ENCODE results near the gene CMTM2. TPM values are rescaled to one million over a fixed set of nuclear protein-coding genes. Genes with fewer than 3 reads are reported as not detected.

Gene CMTM2
- total RNA-seq, 2 experiments from 2014 or later, result not detected

- no peaks in the 10 kb centered on the region for H3K36me3 Mint-ChIP-seq (ENCODE audit: low read depth)
- CTCF ChIA-PET, result interaction anchor here (1.3 to 2.3 kb wide), 2 partner anchors 18 to 28 kb away, joined by 3 to 6 read pairs; no protein-coding TSS in a partner anchor
- intact Hi-C loops (cut with DNase I, micrococcal nuclease), result no loop called here
- H3K27me3 ChIP-seq (ENCODE audit: control insufficient read depth in 1 of 2, insufficient read depth in 2 of 2, low read length in 2 of 2), result peaks cover 20 to 21% of the 10 kb centered on the region in 2 experiments
- TF ChIP-seq CTCF (IDR thresholded peaks at IDR 0.05), result no peak
- no peak overlapping the region for H3K4me3 Mint-ChIP-seq
- H3K9me3 Mint-ChIP-seq, result no peaks in the 10 kb centered on the region
- H3K4me1 Mint-ChIP-seq (ENCODE audit: low read depth), result peaks cover 16% of the 10 kb centered on the region
- no peak overlapping the region for H3K27ac Mint-ChIP-seq
- no peak overlapping the region for H3K27ac ChIP-seq (ENCODE audit: low read depth in 1 of 2, low read length in 2 of 2)
- no peaks in the 10 kb centered on the region for H3K9me3 ChIP-seq (ENCODE audit: control insufficient read depth in 1 of 2, insufficient read depth in 1 of 2, low read length in 2 of 2)
- H3K4me1 ChIP-seq (ENCODE audit: insufficient read depth, low read length), result peaks cover 15% of the 10 kb centered on the region
- H3K27me3 Mint-ChIP-seq, result peaks cover 25% of the 10 kb centered on the region
- no peak overlapping the region for H3K4me3 ChIP-seq (ENCODE audit: low read length)
- no peaks in the 10 kb centered on the region for H3K36me3 ChIP-seq (ENCODE audit: insufficient read depth, low read length)
- POLR2A ChIA-PET, result interaction anchor here (0.7 kb wide), 2 partner anchors 9 to 17 kb away, joined by 3 read pairs; no protein-coding TSS in a partner anchor
- DNase-seq (no peak), ATAC-seq (ENCODE audit: poor library complexity) (no peak)
Observed at GRCh38 chr16:66581246-66581952, 2.1 kb downstream of the CMTM2 start.

GRCh38 chr16:66585481-66586239 lies 6.4 kb downstream of the CMTM2 start:
- Histone ChIP-seq H3K4me3 (ENCODE audit: low read length) (no peak overlapping the region), H3K36me3 (ENCODE audit: insufficient read depth, low read length) (no peaks in the 10 kb centered on the region), H3K9me3 (ENCODE audit: control insufficient read depth in 1 of 2, insufficient read depth in 1 of 2, low read length in 2 of 2) (no peaks in the 10 kb centered on the region), H3K27ac (ENCODE audit: low read depth in 1 of 2, low read length in 2 of 2) (no peak overlapping the region), H3K4me1 (ENCODE audit: insufficient read depth, low read length) (peaks cover 23% of the 10 kb centered on the region), H3K27me3 (ENCODE audit: control insufficient read depth in 1 of 2, insufficient read depth in 2 of 2, low read length in 2 of 2) (no peaks in the 10 kb centered on the region)
- ChIA-PET POLR2A (no interaction called here), CTCF (no interaction called here)
- intact Hi-C loops (cut with DNase I, micrococcal nuclease), result loop anchor here in 1 of 2 experiments (5.0 kb wide), 1 partner anchor 33 kb away; the partner anchor contains the start of genes CKLF and TK2
- no peak for TF ChIP-seq CTCF (IDR thresholded peaks at IDR 0.05)
- DNase-seq (no peak), ATAC-seq (ENCODE audit: poor library complexity) (no peak)
- H3K27me3 Mint-ChIP-seq, result peaks cover 5% of the 10 kb centered on the region
- no peaks in the 10 kb centered on the region for H3K36me3 Mint-ChIP-seq (ENCODE audit: low read depth)
- no peak overlapping the region for H3K27ac Mint-ChIP-seq
- H3K9me3 Mint-ChIP-seq, result no peaks in the 10 kb centered on the region
- no peak overlapping the region for H3K4me3 Mint-ChIP-seq
- H3K4me1 Mint-ChIP-seq (ENCODE audit: low read depth), result peaks cover 30% of the 10 kb centered on the region

GRCh38 chr16:66587881-66588600 lies 8.8 kb downstream of the CMTM2 start:
- H3K4me3 ChIP-seq (ENCODE audit: low read length), result no peak overlapping the region
- H3K27ac Mint-ChIP-seq, result peak overlapping the region; percentile 55
- POLR2A ChIA-PET, result no interaction called here

More at GRCh38 chr16:66587881-66588600, 8.8 kb downstream of the CMTM2 start:
- no peaks in the 10 kb centered on the region for H3K36me3 ChIP-seq (ENCODE audit: insufficient read depth, low read length)
- DNase-seq, result no peak
- Mint-ChIP-seq H3K27me3 (no peaks in the 10 kb centered on the region), H3K9me3 (no peaks in the 10 kb centered on the region), H3K4me1 (ENCODE audit: low read depth) (peaks cover 33% of the 10 kb centered on the region), H3K36me3 (ENCODE audit: low read depth) (no peaks in the 10 kb centered on the region), H3K4me3 (peak overlapping the region; percentile 79)
- CTCF ChIA-PET, result interaction anchor here (1.9 kb wide), 1 partner anchor 181 kb away, joined by 14 read pairs; no protein-coding TSS in a partner anchor
- H3K27ac ChIP-seq (ENCODE audit: low read depth in 1 of 2, low read length in 2 of 2), result no peak overlapping the region
- TF ChIP-seq CTCF (IDR thresholded peaks at IDR 0.05), result no peak
- H3K9me3 ChIP-seq (ENCODE audit: control insufficient read depth in 1 of 2, insufficient read depth in 1 of 2, low read length in 2 of 2), result no peaks in the 10 kb centered on the region
- intact Hi-C loops (cut with DNase I, micrococcal nuclease), result loop anchor here (2.0 to 5.0 kb wide), 4 partner anchors 25 to 181 kb away; partner anchors contain the start of genes CKLF (in 1 of the 2) and TK2 (in 1 of the 2)
- H3K27me3 ChIP-seq (ENCODE audit: control insufficient read depth in 1 of 2, insufficient read depth in 2 of 2, low read length in 2 of 2), result no peaks in the 10 kb centered on the region
- H3K4me1 ChIP-seq (ENCODE audit: insufficient read depth, low read length), result peaks cover 26% of the 10 kb centered on the region
- ATAC-seq (ENCODE audit: poor library complexity), result no peak

Measured in CD4-positive, alpha-beta T cell (primary cell).